Fibroblast of skin of right biceps (primary cell): ENCODE data around the gene ATL3.
"Not testable (repeated sequence)": the region's sequence is repeated elsewhere in the genome, so short reads cannot be mapped to it uniquely, and the experiment has no call there.

Experiments
- DNase-seq: peaks from one replicate; pipeline ENCODE4 v3.0.0-alpha.2; 2013

The ATL3 gene

DNA sequence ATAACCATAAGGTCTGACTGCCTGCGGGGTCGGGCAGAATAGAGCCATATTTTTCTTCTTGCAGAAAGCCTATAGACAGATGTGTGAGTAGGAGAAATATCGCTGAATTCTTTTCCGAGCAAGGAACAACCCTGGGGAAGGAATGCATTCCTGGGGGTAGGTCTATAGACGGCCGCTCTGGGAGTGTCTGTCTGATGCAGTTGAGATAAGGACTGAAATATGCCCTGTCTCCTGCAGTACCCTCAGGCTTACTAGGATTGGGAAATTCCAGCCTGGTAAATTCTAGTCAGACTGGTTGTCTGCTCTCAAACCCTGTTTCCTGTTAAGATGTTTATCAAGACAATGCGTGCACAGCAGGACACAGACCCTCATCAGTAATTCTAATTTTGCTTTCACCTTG, 90.0 kb downstream of the ATL3 start:
- DNase-seq: not testable (repeated sequence)

DNA sequence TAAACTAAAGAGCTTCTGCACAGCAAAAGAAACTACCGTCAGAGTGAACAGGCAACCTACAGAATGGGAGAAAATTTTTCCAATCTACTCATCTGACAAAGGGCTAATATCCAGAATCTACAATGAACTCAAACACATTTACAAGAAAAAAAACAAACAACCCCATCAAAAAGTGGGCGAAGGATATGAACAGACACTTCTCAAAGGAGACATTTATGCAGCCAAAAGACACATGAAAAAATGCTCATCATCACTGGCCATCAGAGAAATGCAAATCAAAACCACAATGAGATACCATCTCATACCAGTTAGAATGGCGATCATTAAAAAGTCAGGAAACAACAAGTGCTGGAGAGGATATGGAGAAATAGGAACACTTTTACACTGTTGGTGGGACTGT, 92.3 kb downstream of the ATL3 start:
- DNase-seq: not testable (repeated sequence)

DNA sequence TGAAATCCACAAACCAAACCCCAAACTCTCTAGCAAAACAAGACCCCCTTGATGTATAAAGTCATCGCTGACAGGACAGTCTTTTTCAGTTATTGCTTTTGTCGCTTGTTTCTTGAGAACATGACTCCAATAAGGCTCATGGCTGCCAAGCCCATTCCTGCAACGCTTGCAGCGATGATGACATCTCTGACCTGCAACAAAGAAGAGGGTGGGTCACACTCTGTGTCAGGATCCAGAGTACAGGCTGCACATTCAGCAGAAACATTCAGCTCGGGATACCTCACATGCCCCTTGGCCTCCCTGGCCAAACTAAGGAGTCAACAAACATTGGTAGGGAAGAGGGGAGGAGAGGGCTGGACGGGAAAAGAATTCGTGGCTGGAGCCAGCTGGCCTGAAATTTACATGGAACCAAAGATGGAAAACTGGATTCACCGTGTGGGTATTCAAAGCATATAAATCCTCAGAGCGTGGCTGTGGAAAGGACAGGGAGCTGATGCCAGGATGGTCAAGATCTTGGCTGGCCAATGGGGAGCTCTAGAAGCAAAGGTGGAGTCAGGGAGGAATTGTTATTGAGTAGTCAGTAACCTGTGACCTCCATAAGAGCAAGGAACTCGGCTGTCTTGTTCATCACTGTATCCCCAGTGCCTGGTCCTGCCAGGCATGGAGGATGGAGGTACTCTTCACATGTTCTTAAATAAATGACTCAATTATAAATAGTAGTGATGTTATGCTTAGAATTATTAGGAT, 96.1 kb downstream of the ATL3 start:
- no peak for DNase-seq
